Measurements from ENCODE around the gene JUND. TPM values are rescaled to one million over a fixed set of nuclear protein-coding genes. Genes with fewer than 3 reads are reported as not detected.

JUND gene
- total RNA-seq, 2 experiments from 2014 or later: 527 to 530 TPM

DNA sequence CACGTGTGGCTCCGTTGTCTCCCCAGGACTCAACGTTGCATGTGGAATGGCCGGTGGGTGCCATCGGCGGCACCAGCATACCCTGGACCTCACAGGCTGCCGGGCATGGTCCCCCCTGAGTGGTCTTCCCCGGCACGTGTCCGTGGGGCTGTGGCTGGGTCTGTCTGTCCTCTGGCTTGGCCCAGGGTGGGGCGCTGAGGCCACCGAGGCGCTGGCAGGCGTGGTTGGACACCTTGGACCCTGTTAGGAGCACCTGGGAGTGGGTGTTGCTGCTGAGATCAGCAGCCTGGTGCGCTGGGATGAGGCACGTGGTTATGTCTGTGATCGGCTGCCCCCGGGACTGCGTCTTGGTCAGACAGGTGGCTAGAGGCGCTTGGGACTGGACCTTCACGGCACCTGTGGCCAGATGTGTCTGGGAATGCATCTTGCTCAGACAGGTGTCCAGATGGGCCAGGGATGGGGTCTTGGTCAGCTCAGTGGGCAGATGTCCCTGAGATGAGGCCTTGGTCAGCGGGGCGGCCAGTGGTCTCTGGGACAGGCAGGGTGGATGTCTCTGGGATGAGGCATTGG lies 16.4 kb downstream of the JUND start:
- Mint-ChIP-seq H3K27me3 (no peaks in the 10 kb centered on the region), H3K36me3 (ENCODE audit: low read depth) (no peaks in the 10 kb centered on the region), H3K9me3 (no peaks in the 10 kb centered on the region), H3K4me1 (ENCODE audit: low read depth) (no peaks in the 10 kb centered on the region), H3K4me3 (no peak overlapping the region), H3K27ac (no peak overlapping the region)
- DNase-seq (no peak), ATAC-seq (no peak)
- ChIA-PET CTCF (no interaction called here), POLR2A (no interaction called here)
- intact Hi-C loops (cut with micrococcal nuclease): no loop called here
- TF ChIP-seq CTCF (IDR thresholded peaks at IDR 0.05): no peak

DNA sequence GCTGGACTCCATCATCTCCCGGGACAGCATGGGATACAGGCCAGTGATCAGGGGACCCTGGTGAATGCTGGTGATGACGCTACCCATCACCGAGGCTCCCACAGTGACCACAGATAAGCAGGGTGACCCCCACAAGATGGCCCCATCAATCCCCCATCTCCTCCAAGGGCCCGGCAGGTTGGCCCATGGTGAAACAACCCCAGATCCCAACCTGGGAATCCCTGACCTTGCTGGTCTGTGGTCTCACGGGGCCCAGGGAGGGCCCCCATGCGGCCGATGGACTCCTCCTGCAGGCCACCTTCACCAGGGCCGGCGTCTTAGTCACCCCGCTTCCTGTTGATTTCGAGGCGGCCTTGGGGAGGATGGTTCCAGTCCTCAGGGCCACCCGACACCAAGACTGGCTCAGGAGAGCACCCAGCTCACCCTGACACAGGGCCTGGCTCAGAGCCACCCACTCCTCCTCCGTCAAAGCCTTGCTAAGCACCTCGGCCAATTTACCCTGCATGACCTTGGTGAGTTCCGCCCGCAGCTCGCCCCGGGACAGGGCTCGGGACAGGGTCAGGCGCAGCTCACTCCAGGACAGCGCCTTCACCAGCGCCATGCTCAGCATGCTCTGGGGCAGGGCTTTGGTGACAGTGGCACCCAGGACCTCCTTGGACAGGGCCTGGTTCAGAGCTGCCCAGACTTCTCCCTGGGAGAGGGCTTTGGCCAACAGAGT lies 17.1 kb downstream of the JUND start:
- no peak overlapping the region for H3K27ac Mint-ChIP-seq
- no peaks in the 10 kb centered on the region for H3K9me3 Mint-ChIP-seq
- H3K4me3 Mint-ChIP-seq: no peak overlapping the region
- ChIA-PET POLR2A (no interaction called here), CTCF (no interaction called here)
- ATAC-seq (no peak), DNase-seq (no peak)
- H3K4me1 Mint-ChIP-seq (ENCODE audit: low read depth): no peaks in the 10 kb centered on the region
- H3K27me3 Mint-ChIP-seq: no peaks in the 10 kb centered on the region
- no peaks in the 10 kb centered on the region for H3K36me3 Mint-ChIP-seq (ENCODE audit: low read depth)
- TF ChIP-seq CTCF (IDR thresholded peaks at IDR 0.05): no peak
- intact Hi-C loops (cut with micrococcal nuclease): no loop called here

- CTCF ChIA-PET: interaction anchor here (1.5 to 2.1 kb wide), 3 partner anchors 8 to 15 kb away, joined by 4 to 12 read pairs (median 9); no protein-coding TSS in a partner anchor
- no peak overlapping the region for H3K4me3 Mint-ChIP-seq
- no peak for ATAC-seq
- POLR2A ChIA-PET: interaction anchor here (1.1 to 1.3 kb wide), 3 partner anchors 20 to 60 kb away, joined by 3 to 4 read pairs (median 4); partner anchors contain the start of gene RAB3A
- H3K27ac Mint-ChIP-seq: no peak overlapping the region
- H3K27me3 Mint-ChIP-seq: no peaks in the 10 kb centered on the region
- H3K4me1 Mint-ChIP-seq (ENCODE audit: low read depth): no peaks in the 10 kb centered on the region
- no peak for TF ChIP-seq CTCF (IDR thresholded peaks at IDR 0.05)
- intact Hi-C loops (cut with micrococcal nuclease): no loop called here
- DNase-seq: no peak
- no peaks in the 10 kb centered on the region for H3K36me3 Mint-ChIP-seq (ENCODE audit: low read depth)
- no peaks in the 10 kb centered on the region for H3K9me3 Mint-ChIP-seq
Observed at GRCh38 chr19:18263324-18264136, 17.9 kb downstream of the JUND start.

GRCh38 chr19:18262917-18263316 lies 18.5 kb downstream of the JUND start:
- no peak for TF ChIP-seq CTCF (IDR thresholded peaks at IDR 0.05)
- intact Hi-C loops (cut with micrococcal nuclease): no loop called here
- Mint-ChIP-seq H3K36me3 (ENCODE audit: low read depth) (no peaks in the 10 kb centered on the region), H3K27ac (no peak overlapping the region), H3K4me1 (ENCODE audit: low read depth) (no peaks in the 10 kb centered on the region), H3K27me3 (no peaks in the 10 kb centered on the region), H3K9me3 (no peaks in the 10 kb centered on the region), H3K4me3 (no peak overlapping the region)
- DNase-seq (no peak), ATAC-seq (no peak)
- ChIA-PET CTCF (interaction anchor here (1.5 to 2.1 kb wide), 3 partner anchors 9 to 16 kb away, joined by 4 to 12 read pairs (median 9); no protein-coding TSS in a partner anchor), POLR2A (interaction anchor here (1.1 to 1.3 kb wide), 3 partner anchors 19 to 59 kb away, joined by 3 to 4 read pairs (median 4); partner anchors contain the start of gene RAB3A)
